Endothelial cell (in vitro differentiated cells): ENCODE data around the gene AMPH. TPM values are rescaled to one million over a fixed set of nuclear protein-coding genes. Genes with fewer than 3 reads are reported as not detected.

Source experiments
- DNase-seq: peaks from one replicate; pipeline ENCODE4 v3.0.0; 2021; ENCODE audit warnings: low spot score
- H3K27ac Mint-ChIP-seq: one replicate; pipeline ENCODE4 v1.8.0; 2021; ENCODE audit warnings: mixed read lengths, inconsistent platforms; ENCODE audit not compliant: unreplicated experiment
- H3K27me3 Mint-ChIP-seq: one replicate; pipeline ENCODE4 v1.8.0; 2021; ENCODE audit warnings: mild to moderate bottlenecking, moderate library complexity, mixed read lengths, inconsistent platforms; ENCODE audit not compliant: unreplicated experiment
- H3K36me3 Mint-ChIP-seq: one replicate; pipeline ENCODE4 v1.8.0; 2021; ENCODE audit warnings: mild to moderate bottlenecking, low read depth, mixed read lengths, inconsistent platforms; ENCODE audit not compliant: unreplicated experiment
- H3K4me1 Mint-ChIP-seq: one replicate; pipeline ENCODE4 v1.8.0; 2021; ENCODE audit warnings: mild to moderate bottlenecking, mixed read lengths, inconsistent platforms; ENCODE audit not compliant: unreplicated experiment
- H3K4me3 Mint-ChIP-seq: one replicate; pipeline ENCODE4 v1.8.0; 2021; ENCODE audit warnings: mild to moderate bottlenecking, mixed read lengths, inconsistent platforms; ENCODE audit not compliant: unreplicated experiment
- H3K9me3 Mint-ChIP-seq: one replicate; pipeline ENCODE4 v1.8.0; 2021; ENCODE audit warnings: mixed read lengths, inconsistent platforms; ENCODE audit not compliant: unreplicated experiment
- total RNA-seq: library from RNA; stranded (reverse); fragmentation: NEBNext Ultra II Directional; extraction: Animal tissue kit (Norgen Biotek cat#: 25700); gene quantifications from one replicate; pipeline ENCODE4 v1.2.1, GENCODE V29; 2021; ENCODE audit not compliant: unreplicated experiment
- TF ChIP-seq, protein P1 (sequence below): fragments of 200-600 bp; sonication (generic); IDR thresholded peaks from one replicate; pipeline ENCODE4 v1.5.0; 2021; ENCODE audit warnings: antibody characterized with exemption; ENCODE audit not compliant: unreplicated experiment

The AMPH gene
- total RNA-seq, 1 donor from 2014 or later: 1.6 TPM

DNA sequence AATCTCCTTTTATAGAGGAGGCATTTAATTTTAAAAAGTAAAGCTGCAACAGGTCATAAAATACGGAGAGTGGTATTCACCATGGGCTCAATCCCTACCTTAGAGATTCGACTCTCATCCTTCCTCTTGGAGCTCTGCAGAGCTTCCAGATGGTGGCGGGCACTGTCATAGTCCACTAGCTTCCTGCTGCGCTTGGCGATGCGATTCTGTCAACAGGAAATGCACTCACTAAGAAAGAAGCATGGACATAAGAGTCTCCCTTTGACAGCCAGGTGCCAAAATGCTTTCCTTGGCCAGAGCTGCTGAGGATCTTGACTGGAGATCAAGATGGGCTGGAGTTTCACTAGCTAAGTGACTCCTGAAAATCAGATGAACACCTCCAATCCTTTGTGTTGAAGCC is 154.4 kb downstream of the AMPH start:
- Mint-ChIP-seq H3K27me3 (no peaks in the 10 kb centered on the region), H3K4me3 (no peak overlapping the region)
- TF ChIP-seq, protein P1, sequence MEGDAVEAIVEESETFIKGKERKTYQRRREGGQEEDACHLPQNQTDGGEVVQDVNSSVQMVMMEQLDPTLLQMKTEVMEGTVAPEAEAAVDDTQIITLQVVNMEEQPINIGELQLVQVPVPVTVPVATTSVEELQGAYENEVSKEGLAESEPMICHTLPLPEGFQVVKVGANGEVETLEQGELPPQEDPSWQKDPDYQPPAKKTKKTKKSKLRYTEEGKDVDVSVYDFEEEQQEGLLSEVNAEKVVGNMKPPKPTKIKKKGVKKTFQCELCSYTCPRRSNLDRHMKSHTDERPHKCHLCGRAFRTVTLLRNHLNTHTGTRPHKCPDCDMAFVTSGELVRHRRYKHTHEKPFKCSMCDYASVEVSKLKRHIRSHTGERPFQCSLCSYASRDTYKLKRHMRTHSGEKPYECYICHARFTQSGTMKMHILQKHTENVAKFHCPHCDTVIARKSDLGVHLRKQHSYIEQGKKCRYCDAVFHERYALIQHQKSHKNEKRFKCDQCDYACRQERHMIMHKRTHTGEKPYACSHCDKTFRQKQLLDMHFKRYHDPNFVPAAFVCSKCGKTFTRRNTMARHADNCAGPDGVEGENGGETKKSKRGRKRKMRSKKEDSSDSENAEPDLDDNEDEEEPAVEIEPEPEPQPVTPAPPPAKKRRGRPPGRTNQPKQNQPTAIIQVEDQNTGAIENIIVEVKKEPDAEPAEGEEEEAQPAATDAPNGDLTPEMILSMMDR: no peak

DNA sequence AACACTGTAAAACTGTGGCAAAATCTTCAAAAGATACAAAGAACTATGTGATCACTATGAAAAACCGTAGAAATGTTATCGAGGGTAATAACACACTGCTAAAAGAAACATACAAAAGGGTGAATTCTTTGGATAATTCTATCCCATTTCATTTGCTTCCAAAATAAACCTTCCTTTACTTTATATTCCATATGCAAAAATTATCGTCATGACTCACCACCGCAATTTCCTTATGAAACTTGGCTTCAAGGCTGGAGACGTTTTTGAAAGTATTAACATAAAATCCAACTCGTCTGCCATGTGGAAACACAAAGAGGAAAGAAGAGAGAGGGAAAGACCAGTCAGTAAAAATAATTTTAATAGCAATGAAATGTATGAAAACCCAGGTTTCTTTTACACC is 165.2 kb downstream of the AMPH start:
- H3K4me3 Mint-ChIP-seq: no peak overlapping the region
- no peak overlapping the region for H3K27ac Mint-ChIP-seq
- H3K27me3 Mint-ChIP-seq: no peaks in the 10 kb centered on the region
- TF ChIP-seq, protein P1: no peak
- H3K4me1 Mint-ChIP-seq: no peaks in the 10 kb centered on the region
- H3K9me3 Mint-ChIP-seq: no peaks in the 10 kb centered on the region
- no peaks in the 10 kb centered on the region for H3K36me3 Mint-ChIP-seq
- no peak for DNase-seq

More for the DNA sequence above, 154.4 kb downstream of the AMPH start:
- H3K9me3 Mint-ChIP-seq: no peaks in the 10 kb centered on the region
- H3K4me1 Mint-ChIP-seq: no peaks in the 10 kb centered on the region
- H3K36me3 Mint-ChIP-seq: no peaks in the 10 kb centered on the region
- no peak overlapping the region for H3K27ac Mint-ChIP-seq
- DNase-seq: no peak

DNA sequence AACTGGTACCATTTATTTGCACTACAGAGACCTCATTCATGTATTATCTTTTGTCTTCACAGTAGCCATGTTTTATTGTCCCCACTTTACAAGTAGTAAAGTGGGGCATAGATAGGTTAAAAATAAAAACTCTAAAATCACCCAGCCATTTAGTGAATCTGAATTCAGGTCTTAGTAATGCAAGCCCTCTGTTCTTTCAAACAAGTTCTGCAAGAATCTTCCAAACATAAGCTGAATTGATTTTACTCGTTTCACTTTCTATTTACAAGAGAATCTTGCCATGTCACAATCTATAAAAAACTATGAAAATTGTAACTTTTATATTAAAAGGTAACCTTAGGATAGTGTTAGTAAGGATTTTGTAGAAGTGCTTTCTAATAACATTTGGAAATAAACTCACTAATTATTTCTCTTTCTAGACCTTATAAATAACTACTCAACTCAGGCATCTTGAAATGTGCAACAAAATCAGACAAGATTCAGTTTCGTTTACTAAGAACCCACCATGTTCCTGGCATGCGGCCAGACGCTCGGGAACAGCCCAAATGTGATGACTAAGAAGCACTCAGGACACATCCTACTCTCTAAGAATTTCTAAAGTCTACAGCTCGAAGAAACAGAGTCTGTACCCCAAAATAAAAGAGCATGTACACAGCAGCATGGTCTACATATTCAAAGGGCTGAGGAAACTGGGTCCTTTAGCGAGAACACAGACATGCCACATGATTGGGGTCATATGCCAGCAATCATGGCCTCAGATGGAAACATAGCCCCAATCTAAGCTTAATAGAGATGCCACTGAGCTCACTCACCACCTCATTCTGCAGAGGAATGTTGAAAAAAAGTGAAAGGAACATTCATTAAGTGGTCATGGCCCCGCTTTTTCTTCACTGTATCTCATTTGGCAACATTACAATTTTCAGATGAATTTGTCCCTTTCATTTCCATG is 167.6 kb downstream of the AMPH start:
- DNase-seq: no peak
- Mint-ChIP-seq H3K4me1 (no peaks in the 10 kb centered on the region), H3K9me3 (no peaks in the 10 kb centered on the region), H3K27me3 (no peaks in the 10 kb centered on the region), H3K27ac (no peak overlapping the region), H3K4me3 (no peak overlapping the region), H3K36me3 (no peaks in the 10 kb centered on the region)
- TF ChIP-seq, protein P1: no peak

DNA sequence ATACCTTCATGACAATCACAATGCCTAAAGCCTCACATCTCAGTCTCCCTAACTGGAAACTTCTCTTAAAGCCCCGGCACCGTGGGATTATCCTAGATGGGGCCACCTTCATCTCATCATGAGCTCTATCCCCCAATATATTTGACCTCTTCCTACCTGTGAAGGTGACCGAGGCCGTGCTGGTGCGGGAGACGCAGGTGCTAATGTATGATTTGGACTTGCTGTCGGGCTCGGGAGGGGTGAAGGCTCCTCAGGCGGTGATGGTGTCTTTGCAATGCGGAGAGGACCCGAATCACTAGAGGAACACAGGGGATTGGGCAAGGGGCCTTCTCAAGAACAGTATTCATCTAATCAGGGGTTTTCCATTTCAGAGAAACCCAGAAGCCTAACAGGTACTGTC is 168.4 kb downstream of the AMPH start:
- H3K4me3 Mint-ChIP-seq: no peak overlapping the region
- H3K36me3 Mint-ChIP-seq: no peaks in the 10 kb centered on the region
- DNase-seq: no peak
- no peaks in the 10 kb centered on the region for H3K27me3 Mint-ChIP-seq
- TF ChIP-seq, protein P1: no peak
- H3K9me3 Mint-ChIP-seq: no peaks in the 10 kb centered on the region
- no peaks in the 10 kb centered on the region for H3K4me1 Mint-ChIP-seq
- H3K27ac Mint-ChIP-seq: no peak overlapping the region

DNA sequence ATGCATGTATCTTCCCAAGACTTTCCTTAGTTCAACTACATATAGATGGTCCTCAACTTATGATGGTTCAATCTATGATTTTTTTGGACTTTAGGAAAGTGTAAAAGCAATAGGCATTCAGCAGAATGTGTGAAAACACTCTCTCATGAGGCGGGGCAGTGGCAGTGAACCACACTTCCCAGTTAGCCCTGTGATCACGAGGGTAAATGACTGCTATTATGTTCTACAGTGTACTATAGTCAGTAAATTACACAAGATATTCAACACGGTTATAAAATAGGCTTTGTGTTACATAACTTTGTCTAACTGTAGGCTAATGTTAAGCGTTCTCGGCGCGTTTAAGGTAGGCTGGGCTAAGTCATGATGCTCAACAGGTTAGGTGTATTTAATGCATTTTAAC is 169.3 kb downstream of the AMPH start:
- no peak for DNase-seq
- H3K4me1 Mint-ChIP-seq: no peaks in the 10 kb centered on the region
- no peaks in the 10 kb centered on the region for H3K9me3 Mint-ChIP-seq
- H3K36me3 Mint-ChIP-seq: no peaks in the 10 kb centered on the region
- no peaks in the 10 kb centered on the region for H3K27me3 Mint-ChIP-seq
- H3K27ac Mint-ChIP-seq: no peak overlapping the region
- TF ChIP-seq, protein P1: no peak
- H3K4me3 Mint-ChIP-seq: no peak overlapping the region
